LNCaP clone FGC (cell line): ENCODE data around the gene MIPOL1.
"Not testable (repeated sequence)": the region's sequence is repeated elsewhere in the genome, so short reads cannot be mapped to it uniquely, and the experiment has no call there.

Experiments used
- DNase-seq: peaks from one replicate; pipeline ENCODE4 v3.0.0-alpha.2; 2011; ENCODE audit warnings: low read depth
- H3K4me3 ChIP-seq: 2 replicates; pipeline ENCODE4 v1.5.1; 2011; ENCODE audit warnings: mild to moderate bottlenecking, low read depth, low read length, control low read depth
- CTCF ChIP-seq: IDR thresholded peaks from 2 replicates; pipeline ENCODE4 v1.5.1; 2012; ENCODE audit warnings: mild to moderate bottlenecking; ENCODE audit not compliant: control insufficient read depth, insufficient read depth; ENCODE audit errors: extremely low read depth

Gene MIPOL1

GRCh38 chr14:37553935-37554550 is 356.3 kb downstream of the MIPOL1 start:
- no peak for TF ChIP-seq CTCF
- DNase-seq: no peak

DNA sequence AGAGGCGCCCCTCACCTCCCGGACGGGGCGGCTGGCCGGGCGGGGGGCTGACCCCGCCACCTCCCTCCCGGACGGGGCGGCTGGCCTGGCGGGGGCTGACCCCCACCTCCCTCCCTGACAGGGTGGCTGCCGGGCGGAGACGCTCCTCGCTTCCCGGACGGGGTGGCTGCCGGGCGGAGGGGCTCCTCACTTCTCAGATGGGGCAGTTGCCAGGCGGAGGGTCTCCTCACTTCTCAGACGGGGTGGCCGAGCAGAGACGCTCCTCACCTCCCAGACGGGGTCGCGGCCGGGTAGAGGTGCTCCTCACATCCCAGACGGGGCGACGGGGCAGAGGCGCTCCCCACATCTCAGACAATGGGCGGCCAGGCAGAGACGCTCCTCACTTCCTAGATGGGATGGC is 357.9 kb downstream of the MIPOL1 start:
- not testable (repeated sequence) for H3K4me3 ChIP-seq, DNase-seq

More at GRCh38 chr14:37553935-37554550, 356.3 kb downstream of the MIPOL1 start:
- H3K4me3 ChIP-seq: no peak overlapping the region

DNA sequence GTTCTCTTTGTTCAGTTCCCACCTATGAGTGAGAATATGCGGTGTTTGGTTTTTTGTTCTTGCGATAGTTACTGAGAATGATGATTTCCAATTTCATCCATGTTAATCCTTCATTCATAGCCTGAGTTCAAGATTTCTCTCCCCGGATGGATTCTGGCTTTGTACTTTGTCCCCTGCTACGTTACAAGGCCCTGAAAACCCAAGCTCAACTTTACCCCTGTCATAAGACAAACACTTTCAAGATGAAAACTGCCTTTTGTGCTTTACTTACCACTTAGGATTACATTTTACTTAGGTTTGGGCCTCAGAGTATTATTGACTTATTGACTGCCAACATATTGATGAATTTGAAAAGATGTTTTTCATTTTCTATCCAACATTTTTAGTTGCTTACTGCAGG is 361.0 kb downstream of the MIPOL1 start:
- DNase-seq: no peak
- no peak for TF ChIP-seq CTCF

DNA sequence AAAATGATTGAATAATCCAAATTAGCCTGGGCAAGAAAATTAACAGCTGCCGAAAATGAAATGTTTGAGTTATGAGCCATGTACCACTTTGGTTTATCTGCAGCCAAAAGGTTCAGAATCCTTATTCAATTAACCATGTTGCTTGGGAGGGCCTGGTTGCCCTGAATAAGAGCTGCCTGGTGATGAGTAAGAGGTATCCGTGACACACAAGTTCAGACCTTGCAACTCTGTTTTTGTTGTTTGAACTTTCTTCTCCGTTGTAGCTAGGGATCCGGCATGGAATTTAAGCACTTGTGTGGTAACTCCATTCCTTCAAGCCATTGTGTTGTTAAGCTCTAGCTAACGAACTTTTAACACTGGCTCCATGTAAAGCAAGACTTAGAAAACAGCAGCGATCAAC is 361.6 kb downstream of the MIPOL1 start:
- TF ChIP-seq CTCF: no peak
- no peak for DNase-seq
- H3K4me3 ChIP-seq: no peak overlapping the region

More for the DNA sequence above, 361.0 kb downstream of the MIPOL1 start:
- H3K4me3 ChIP-seq: no peak overlapping the region

- TF ChIP-seq CTCF: no peak
- DNase-seq: no peak
- H3K4me3 ChIP-seq: no peak overlapping the region
Measured at GRCh38 chr14:37563189-37563588, 365.5 kb downstream of the MIPOL1 start.

DNA sequence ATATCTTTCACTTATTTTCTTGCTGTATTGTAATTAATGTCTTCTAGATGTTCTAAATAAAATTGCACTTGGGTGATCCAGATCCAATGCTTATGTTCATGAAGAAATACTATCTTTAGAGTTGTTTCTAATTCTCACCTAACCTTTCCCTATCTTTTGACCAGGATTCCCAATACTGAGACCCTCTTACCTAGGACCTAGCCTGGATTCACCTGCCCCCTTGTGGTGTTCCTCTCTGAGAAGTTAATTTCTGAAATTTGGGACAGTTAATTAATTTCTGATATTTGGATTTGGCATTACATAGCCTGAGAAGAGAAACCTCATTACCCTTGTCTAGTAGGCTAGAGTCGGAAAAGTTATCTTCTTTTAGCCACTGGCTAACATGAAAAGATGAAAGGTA is 367.8 kb downstream of the MIPOL1 start:
- peak; percentile 29; the same call in 1 of the 2 replicates for TF ChIP-seq CTCF
- 0 out of 2 replicates have a peak overlapping the region, but pooled peaks have one; percentile 13 for H3K4me3 ChIP-seq
- no peak for DNase-seq

GRCh38 chr14:37566811-37567371 is 369.2 kb downstream of the MIPOL1 start:
- no peak for TF ChIP-seq CTCF
- no peak overlapping the region for H3K4me3 ChIP-seq
- DNase-seq: peak; percentile 97
